IMR-90 (cell line): Measurements from ENCODE around the gene PAF1. TPM values are rescaled to one million over a fixed set of nuclear protein-coding genes. Genes with fewer than 3 reads are reported as not detected.

ENCODE experiments used
- ATAC-seq: fragments of 200-7000 bp; cut with Tn5 transposase; 2 replicates; pipeline ENCODE4 v1.9.1; 2020; ENCODE audit warnings: low read depth, mild to moderate bottlenecking, moderate library complexity
- BruUV-seq: library from RNA; stranded (reverse); fragments of 400-500 nt; replicated peaks from 2 replicates; lab custom pipeline; 2021; lab: Mats Ljungman, UMichigan
- CTCF ChIA-PET: fragments of 300-600 bp; formaldehyde crosslinking; extraction: SDS; loops from one replicate; lab custom pipeline; 2021; ENCODE audit warnings: antibody characterized with exemption; lab: Yijun Ruan, JAX
- POLR2A ChIA-PET: fragments of 300-600 bp; sonication (Branson Sonifier 250); formaldehyde crosslinking; loops from one replicate; lab custom pipeline; 2022; ENCODE audit warnings: antibody characterized with exemption; ENCODE audit not compliant: unreplicated experiment; lab: Charles Lee
- DNase-seq: peaks from one replicate; pipeline ENCODE4 v3.0.0; 2013
- H2AFZ ChIP-seq: replicated peaks from 2 replicates; pipeline ENCODE3; 2013; ENCODE audit warnings: low read length, mild to moderate bottlenecking; ENCODE audit not compliant: poor library complexity
- H2AK5ac ChIP-seq: 2 replicates; pipeline ENCODE4 v1.6.1; 2013; ENCODE audit warnings: low read depth, low read length, inconsistent platforms
- H2AK9ac ChIP-seq: replicated peaks from 2 replicates; pipeline ENCODE3; 2013; ENCODE audit warnings: mild to moderate bottlenecking, low read depth, low read length, moderate library complexity; ENCODE audit not compliant: poor library complexity
- H2BK120ac ChIP-seq: 2 replicates; pipeline ENCODE4 v1.6.1; 2013; ENCODE audit warnings: low read depth, low read length, inconsistent platforms
- H2BK15ac ChIP-seq: 3 replicates; pipeline ENCODE4 v1.6.1; 2013; ENCODE audit warnings: low read depth, low read length, inconsistent platforms
- H2BK20ac ChIP-seq: 2 replicates; pipeline ENCODE4 v1.6.1; 2013; ENCODE audit warnings: low read depth, mild to moderate bottlenecking, inconsistent platforms, low read length, moderate library complexity
- H2BK5ac ChIP-seq: 2 replicates; pipeline ENCODE4 v1.6.1; 2013; ENCODE audit warnings: mild to moderate bottlenecking, low read depth, low read length, inconsistent platforms; ENCODE audit not compliant: poor library complexity, severe bottlenecking
- H3K14ac ChIP-seq: replicated peaks from 2 replicates; pipeline ENCODE4 v1.6.1; 2013; ENCODE audit warnings: low read depth, low read length, inconsistent platforms
- H3K18ac ChIP-seq: 2 replicates; pipeline ENCODE4 v1.6.1; 2013; ENCODE audit warnings: low read depth, low read length, control low read depth
- H3K23ac ChIP-seq: 2 replicates; pipeline ENCODE4 v1.6.1; 2013; ENCODE audit warnings: low read depth, low read length, inconsistent platforms
- H3K27ac ChIP-seq: 2 replicates; pipeline ENCODE4 v1.5.1; 2013; ENCODE audit warnings: mild to moderate bottlenecking, control low read depth, low read length; ENCODE audit not compliant: insufficient read depth
- H3K27me3 ChIP-seq: 2 replicates; pipeline ENCODE4 v1.6.1; 2013; ENCODE audit warnings: low read length; ENCODE audit not compliant: control insufficient read depth, insufficient read depth
- H3K36me3 ChIP-seq: 2 replicates; pipeline ENCODE4 v1.6.1; 2013; ENCODE audit warnings: low read length, mixed read lengths; ENCODE audit not compliant: control insufficient read depth, insufficient read depth
- H3K4ac ChIP-seq: 2 replicates; pipeline ENCODE4 v1.6.1; 2013; ENCODE audit warnings: low read depth, low read length, inconsistent platforms
- H3K4me1 ChIP-seq: 2 replicates; pipeline ENCODE4 v1.6.1; 2013; ENCODE audit warnings: low read length, mixed read lengths; ENCODE audit not compliant: control insufficient read depth, insufficient read depth
- H3K4me2 ChIP-seq: 2 replicates; pipeline ENCODE4 v1.6.1; 2013; ENCODE audit warnings: low read depth, mild to moderate bottlenecking, control low read depth, low read length, moderate library complexity
- H3K4me3 ChIP-seq: 2 replicates; pipeline ENCODE4 v1.5.1; 2013; ENCODE audit warnings: low read depth, mild to moderate bottlenecking, control low read depth, low read length, moderate library complexity; ENCODE audit not compliant: insufficient read depth
- H3K56ac ChIP-seq: 2 replicates; pipeline ENCODE4 v1.6.1; 2013; ENCODE audit warnings: low read length, inconsistent platforms; ENCODE audit not compliant: insufficient read depth; ENCODE audit errors: extremely low read depth
- H3K79me1 ChIP-seq, 2 experiments: 2 replicates each; pipeline ENCODE4 v1.6.1; 2013; ENCODE audit warnings: low read length in 2 of 2, inconsistent platforms in 1 of 2, low read depth in 1 of 2
- H3K9ac ChIP-seq: 2 replicates; pipeline ENCODE4 v1.6.1; 2013; ENCODE audit warnings: low read depth, low read length, control low read depth
- H3K9me1 ChIP-seq: 2 replicates; pipeline ENCODE4 v1.6.1; 2013; ENCODE audit warnings: low read length, inconsistent platforms; ENCODE audit not compliant: insufficient read depth
- H3K9me3 ChIP-seq: 2 replicates; pipeline ENCODE4 v1.6.1; 2013; ENCODE audit warnings: low read length; ENCODE audit not compliant: control insufficient read depth, insufficient read depth
- H4K20me1 ChIP-seq: 2 replicates; pipeline ENCODE4 v1.6.1; 2013; ENCODE audit warnings: low read length, inconsistent platforms; ENCODE audit not compliant: insufficient read depth
- H4K5ac ChIP-seq: 2 replicates; pipeline ENCODE4 v1.6.1; 2013; ENCODE audit warnings: mild to moderate bottlenecking, low read depth, low read length, control low read depth
- H4K8ac ChIP-seq, 2 experiments: 2 replicates each; pipeline ENCODE4 v1.6.1; 2013; ENCODE audit warnings: low read depth in 2 of 2, low read length in 2 of 2, control low read depth in 1 of 2, inconsistent platforms in 1 of 2
- H4K91ac ChIP-seq: 2 replicates; pipeline ENCODE4 v1.6.1; 2013; ENCODE audit warnings: low read depth, low read length, inconsistent platforms; ENCODE audit not compliant: insufficient read depth
- CEBPB ChIP-seq: IDR thresholded peaks from 2 replicates; pipeline ENCODE4 v1.6.1; 2012; ENCODE audit warnings: low read depth, low read length, improper control_type of control experiment
- MAZ ChIP-seq: IDR thresholded peaks from 2 replicates; pipeline ENCODE4 v1.6.1; 2012; ENCODE audit warnings: low read depth, mild to moderate bottlenecking, low read length, improper control_type of control experiment, moderate library complexity, borderline replicate concordance
- NFE2L2 ChIP-seq: fragments of 150-350 bp; IDR thresholded peaks from 2 replicates; pipeline ENCODE4 v1.6.1; 2016; ENCODE audit warnings: low read depth, mild to moderate bottlenecking, low read length
- POLR2A ChIP-seq: IDR thresholded peaks from 2 replicates; pipeline ENCODE4 v1.6.1; 2012; ENCODE audit warnings: mild to moderate bottlenecking, low read depth, low read length
- SMC3 ChIP-seq: fragments of 150-350 bp; IDR thresholded peaks from 2 replicates; pipeline ENCODE4 v1.6.1; 2016; ENCODE audit warnings: low read depth, mild to moderate bottlenecking, antibody characterized with exemption, low read length, moderate library complexity
- WGBS, 2 experiments: methylation state at CpG; one replicate each; pipeline versions ENCODE4 v1.1.5 to v1.1.7; 2013; ENCODE audit warnings: missing lambda C conversion rate in 2 of 2; ENCODE audit not compliant: insufficient read length in 1 of 2; ENCODE audit errors: extremely low coverage in 2 of 2; 5-methylcytosine and 5-hydroxymethylcytosine counted together
- dilution Hi-C: fragments of 300-500 bp; cut with HindIII; formaldehyde crosslinking; loops from one replicate; pipeline ENCODE4 v1.14.3; 2018; ENCODE audit warnings: low sequenced_read_pairs; ENCODE audit not compliant: unreplicated experiment
- in situ Hi-C: fragments of 300-500 bp; cut with MboI; formaldehyde crosslinking; loops from 3 replicates; pipeline ENCODE4 v1.14.3; 2019; ENCODE audit warnings: low sequenced_read_pairs, inconsistent platforms, mixed read lengths
- intact Hi-C: fragments of 100-400 bp; cut with micrococcal nuclease; formaldehyde crosslinking; loops from 2 replicates; pipeline ENCODE4 v1.10.0; 2022
- polyA plus RNA-seq, 3 experiments: library from polyadenylated mRNA; depleted of rRNA; stranded (reverse); fragments of >200 nt; gene quantifications; 2 replicates each; pipeline ENCODE4 v1.2.3, GENCODE V29; 2012; ENCODE audit warnings: low replicate concordance in 1 of 3
- total RNA-seq: library from RNA; depleted of rRNA; stranded (reverse); fragments of >200 nt; gene quantifications from 2 replicates; pipeline ENCODE4 v1.2.3, GENCODE V29; 2012

PAF1 gene
- total and polyA plus RNA-seq, 2 of the 4 experiments (the other 2 are of a cell fraction) = 45.7 to 54.3 TPM

- H4K91ac ChIP-seq = no peak overlapping the region
- no peak overlapping the region for H3K4me3 ChIP-seq
- no peak overlapping the region for H2BK15ac ChIP-seq
- H3K27ac ChIP-seq = no peak overlapping the region
- no peak overlapping the region for H3K9ac ChIP-seq
- H4K8ac ChIP-seq = no peak overlapping the region
- H3K9me1 ChIP-seq = peaks cover 7% of the 10 kb centered on the region
- H2BK5ac ChIP-seq = no peak overlapping the region
- DNase-seq = no peak
- H3K18ac ChIP-seq = no peak overlapping the region
- dilution Hi-C loops (no loop called here), in situ Hi-C loops (no loop called here), intact Hi-C loops (no loop called here)
- H3K79me1 ChIP-seq = peaks cover 56 to 80% of the 10 kb centered on the region in 2 experiments
- H3K14ac ChIP-seq = no peak overlapping the region
- H4K5ac ChIP-seq = no peak overlapping the region
- H4K20me1 ChIP-seq = peaks cover 37% of the 10 kb centered on the region
- no peak for ATAC-seq
- ChIA-PET POLR2A (no interaction called here), CTCF (interaction anchor here (0.6 kb wide), 1 partner anchor 12 kb away, joined by 4 read pairs; no protein-coding TSS in a partner anchor)
- no peak overlapping the region for H2AFZ ChIP-seq
- H3K9me3 ChIP-seq = no peaks in the 10 kb centered on the region
- H3K4me1 ChIP-seq = peaks cover 4% of the 10 kb centered on the region; the same call in 1 of the 2 replicates
- H3K23ac ChIP-seq = no peak overlapping the region
- no TSS peak for BruUV-seq
- H2AK5ac ChIP-seq = no peak overlapping the region
- H3K36me3 ChIP-seq = peaks cover 63% of the 10 kb centered on the region
- no peak overlapping the region for H3K4me2 ChIP-seq
- no peak overlapping the region for H2BK20ac ChIP-seq
- no peaks in the 10 kb centered on the region for H3K27me3 ChIP-seq
- no peak overlapping the region for H2BK120ac ChIP-seq
- 100% methylated on average over 2 of the region's 12 CpGs; no CpG with 5 or more reads in 1 of the 2 experiments for whole genome bisulfite sequencing, 2 experiments
- TF ChIP-seq SMC3 (no peak), POLR2A (no peak), NFE2L2 (no peak), CEBPB (no peak), MAZ (no peak)
- no peak overlapping the region for H3K4ac ChIP-seq
- H2AK9ac ChIP-seq = no peak overlapping the region
- no peak overlapping the region for H3K56ac ChIP-seq
Measured at GRCh38 chr19:39352381-39353255, 38.3 kb downstream of the PAF1 start.
